ENCODE data around the gene LARGE1.

DNA sequence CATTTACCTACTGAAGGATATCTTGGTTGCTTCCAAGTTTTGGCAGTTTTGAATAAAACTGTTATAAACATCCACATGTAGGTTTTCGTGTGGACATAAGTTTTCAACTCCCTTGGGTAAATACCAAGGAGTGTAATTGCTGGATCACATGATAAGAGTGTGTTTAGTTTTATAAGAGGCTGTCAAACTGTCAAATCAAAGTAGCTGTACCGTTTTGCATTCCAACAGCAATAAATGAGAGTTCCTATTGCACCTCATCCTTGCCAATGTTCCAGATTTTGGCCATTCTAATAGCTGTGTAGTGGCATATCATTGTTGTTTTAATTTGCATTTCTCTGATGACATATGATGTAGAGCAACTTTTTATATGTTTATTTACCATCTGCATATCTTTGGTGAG is 671.3 kb downstream of the LARGE1 start:
- TF ChIP-seq POLR2AphosphoS5 (IDR thresholded peaks at IDR 0.05; ENCODE audit: low read depth, low read length): no peak
- TF ChIP-seq TAF1 (IDR thresholded peaks at IDR 0.05; ENCODE audit: borderline replicate concordance, insufficient read depth, low read length): no peak
